HL-60 (cell line): ENCODE data around the gene CLSTN2.

ENCODE experiments used
- DNase-seq, 2 experiments: peaks; one replicate each; pipeline ENCODE4 v3.0.0-alpha.2; 2010 to 2020; ENCODE audit warnings: low read depth in 1 of 2, low spot score in 1 of 2
- H3K27ac ChIP-seq: fragments of 250-450 bp; sonication (Bioruptor Pico); replicated peaks from 2 replicates; pipeline ENCODE4 v1.5.1; 2020; ENCODE audit warnings: mild to moderate bottlenecking, moderate library complexity
- H3K27me3 ChIP-seq: fragments of 250-450 bp; sonication (Bioruptor Pico); 2 replicates; pipeline ENCODE4 v1.5.1; 2021; ENCODE audit warnings: mild to moderate bottlenecking, moderate library complexity; ENCODE audit not compliant: insufficient read depth, poor library complexity, severe bottlenecking
- H3K4me3 ChIP-seq: replicated peaks from 2 replicates; pipeline ENCODE4 v1.5.1; 2011; ENCODE audit warnings: mild to moderate bottlenecking, control low read depth, low read length; ENCODE audit not compliant: insufficient read depth
- GABPA ChIP-seq: IDR thresholded peaks from 2 replicates; pipeline ENCODE4 v1.6.1; 2012; ENCODE audit warnings: low read depth
- POLR2AphosphoS5 ChIP-seq: IDR thresholded peaks from 2 replicates; pipeline ENCODE4 v1.6.1; 2012; ENCODE audit warnings: low read depth
- SPI1 ChIP-seq: IDR thresholded peaks from 2 replicates; pipeline ENCODE4 v1.6.1; 2012; ENCODE audit warnings: low read depth, mild to moderate bottlenecking, borderline replicate concordance
- TF ChIP-seq, protein P1 (sequence below): IDR thresholded peaks from one replicate; pipeline ENCODE4 v1.5.1; 2011; ENCODE audit warnings: low read length, control low read depth, inconsistent platforms; ENCODE audit not compliant: insufficient read depth
- TF ChIP-seq, protein P2 (sequence below): IDR thresholded peaks from 2 replicates; pipeline ENCODE4 v1.6.1; 2012; ENCODE audit warnings: low read depth; ENCODE audit not compliant: insufficient replicate concordance

The CLSTN2 gene

DNA sequence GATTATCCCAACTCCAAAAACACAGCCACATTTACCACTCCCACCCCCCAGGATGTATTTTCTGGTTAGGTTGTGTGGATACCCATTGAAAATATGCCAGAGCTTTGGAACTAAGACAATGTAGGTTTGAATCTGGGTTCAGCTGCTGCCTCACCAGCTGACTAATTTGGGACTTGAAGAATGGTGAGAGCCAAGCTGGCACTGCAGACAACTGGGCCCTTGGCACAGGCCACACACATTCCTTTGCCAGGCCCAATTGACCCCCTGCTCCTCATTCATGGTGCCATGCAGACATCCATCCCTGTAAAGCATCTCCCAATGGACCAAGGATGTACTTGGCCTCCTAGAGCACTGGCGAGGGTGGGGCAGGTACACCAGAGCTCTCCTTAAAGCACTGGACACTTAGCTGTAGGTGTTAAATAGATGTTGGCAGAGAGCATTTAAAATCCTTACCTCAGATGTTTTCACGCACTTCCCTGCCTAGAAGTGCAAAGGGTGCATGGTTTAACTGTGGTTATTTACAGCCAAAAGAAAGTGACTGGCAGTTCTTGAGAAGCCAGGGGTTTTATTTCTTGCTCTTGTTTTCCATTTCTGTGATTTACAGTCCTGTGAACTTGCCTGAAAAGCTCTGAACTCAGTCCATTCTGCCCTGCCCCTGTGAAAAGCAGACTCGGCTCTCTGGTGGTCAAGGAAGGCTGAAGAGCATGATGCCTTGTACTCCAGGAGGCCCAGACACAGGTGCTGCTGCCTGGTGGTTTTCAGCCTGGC, 138.5 kb downstream of the CLSTN2 start:
- H3K27ac ChIP-seq = no peak overlapping the region
- H3K27me3 ChIP-seq = no peaks in the 10 kb centered on the region
- H3K4me3 ChIP-seq = no peak overlapping the region
- TF ChIP-seq SPI1 = no peak
- no peak for DNase-seq

DNA sequence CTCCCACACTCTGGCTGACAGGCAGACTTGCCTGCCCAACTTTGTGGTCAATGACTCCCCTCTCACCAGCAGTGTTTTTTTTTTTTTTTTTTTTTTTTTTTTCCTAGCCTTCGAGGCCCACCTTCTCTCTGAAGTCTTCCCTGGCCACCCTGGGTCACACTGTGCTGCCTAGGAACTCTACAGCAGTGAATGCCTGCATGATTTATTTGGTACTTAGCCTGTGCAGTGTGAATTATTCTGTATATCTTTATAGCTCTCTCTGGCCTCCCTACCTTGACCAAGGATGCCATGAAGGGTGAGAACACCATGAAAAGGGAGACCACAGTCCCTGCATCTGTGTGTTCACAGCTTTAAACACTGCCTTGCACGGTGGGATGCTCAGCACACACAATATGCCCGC, 141.6 kb downstream of the CLSTN2 start:
- no peak overlapping the region for H3K4me3 ChIP-seq
- H3K27me3 ChIP-seq = no peaks in the 10 kb centered on the region
- no peak overlapping the region for H3K27ac ChIP-seq
- no peak for TF ChIP-seq SPI1
- TF ChIP-seq, protein P1, sequence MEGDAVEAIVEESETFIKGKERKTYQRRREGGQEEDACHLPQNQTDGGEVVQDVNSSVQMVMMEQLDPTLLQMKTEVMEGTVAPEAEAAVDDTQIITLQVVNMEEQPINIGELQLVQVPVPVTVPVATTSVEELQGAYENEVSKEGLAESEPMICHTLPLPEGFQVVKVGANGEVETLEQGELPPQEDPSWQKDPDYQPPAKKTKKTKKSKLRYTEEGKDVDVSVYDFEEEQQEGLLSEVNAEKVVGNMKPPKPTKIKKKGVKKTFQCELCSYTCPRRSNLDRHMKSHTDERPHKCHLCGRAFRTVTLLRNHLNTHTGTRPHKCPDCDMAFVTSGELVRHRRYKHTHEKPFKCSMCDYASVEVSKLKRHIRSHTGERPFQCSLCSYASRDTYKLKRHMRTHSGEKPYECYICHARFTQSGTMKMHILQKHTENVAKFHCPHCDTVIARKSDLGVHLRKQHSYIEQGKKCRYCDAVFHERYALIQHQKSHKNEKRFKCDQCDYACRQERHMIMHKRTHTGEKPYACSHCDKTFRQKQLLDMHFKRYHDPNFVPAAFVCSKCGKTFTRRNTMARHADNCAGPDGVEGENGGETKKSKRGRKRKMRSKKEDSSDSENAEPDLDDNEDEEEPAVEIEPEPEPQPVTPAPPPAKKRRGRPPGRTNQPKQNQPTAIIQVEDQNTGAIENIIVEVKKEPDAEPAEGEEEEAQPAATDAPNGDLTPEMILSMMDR = no peak
- TF ChIP-seq, protein P2, sequence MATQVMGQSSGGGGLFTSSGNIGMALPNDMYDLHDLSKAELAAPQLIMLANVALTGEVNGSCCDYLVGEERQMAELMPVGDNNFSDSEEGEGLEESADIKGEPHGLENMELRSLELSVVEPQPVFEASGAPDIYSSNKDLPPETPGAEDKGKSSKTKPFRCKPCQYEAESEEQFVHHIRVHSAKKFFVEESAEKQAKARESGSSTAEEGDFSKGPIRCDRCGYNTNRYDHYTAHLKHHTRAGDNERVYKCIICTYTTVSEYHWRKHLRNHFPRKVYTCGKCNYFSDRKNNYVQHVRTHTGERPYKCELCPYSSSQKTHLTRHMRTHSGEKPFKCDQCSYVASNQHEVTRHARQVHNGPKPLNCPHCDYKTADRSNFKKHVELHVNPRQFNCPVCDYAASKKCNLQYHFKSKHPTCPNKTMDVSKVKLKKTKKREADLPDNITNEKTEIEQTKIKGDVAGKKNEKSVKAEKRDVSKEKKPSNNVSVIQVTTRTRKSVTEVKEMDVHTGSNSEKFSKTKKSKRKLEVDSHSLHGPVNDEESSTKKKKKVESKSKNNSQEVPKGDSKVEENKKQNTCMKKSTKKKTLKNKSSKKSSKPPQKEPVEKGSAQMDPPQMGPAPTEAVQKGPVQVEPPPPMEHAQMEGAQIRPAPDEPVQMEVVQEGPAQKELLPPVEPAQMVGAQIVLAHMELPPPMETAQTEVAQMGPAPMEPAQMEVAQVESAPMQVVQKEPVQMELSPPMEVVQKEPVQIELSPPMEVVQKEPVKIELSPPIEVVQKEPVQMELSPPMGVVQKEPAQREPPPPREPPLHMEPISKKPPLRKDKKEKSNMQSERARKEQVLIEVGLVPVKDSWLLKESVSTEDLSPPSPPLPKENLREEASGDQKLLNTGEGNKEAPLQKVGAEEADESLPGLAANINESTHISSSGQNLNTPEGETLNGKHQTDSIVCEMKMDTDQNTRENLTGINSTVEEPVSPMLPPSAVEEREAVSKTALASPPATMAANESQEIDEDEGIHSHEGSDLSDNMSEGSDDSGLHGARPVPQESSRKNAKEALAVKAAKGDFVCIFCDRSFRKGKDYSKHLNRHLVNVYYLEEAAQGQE = no peak
- no peak for TF ChIP-seq GABPA
- no peak for DNase-seq

DNA sequence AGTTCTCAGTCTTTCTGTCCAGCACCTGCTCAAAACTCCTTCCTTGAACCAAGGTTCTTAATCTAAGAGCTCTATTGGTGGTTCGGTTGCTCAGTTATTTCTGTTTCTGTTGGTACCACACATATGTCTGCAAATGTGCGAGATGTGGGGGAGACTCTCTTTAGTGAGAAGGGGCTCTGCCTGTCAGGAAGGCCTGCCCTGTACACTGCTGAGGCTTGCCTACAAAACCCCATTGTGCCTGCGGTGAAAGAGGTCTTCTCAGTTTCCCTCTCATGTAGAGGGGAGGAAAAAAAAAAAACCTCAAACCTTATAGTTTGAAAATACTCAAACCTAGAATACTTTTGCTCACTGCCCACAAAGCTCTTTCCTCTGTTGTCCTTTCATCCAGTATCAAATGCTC, 142.4 kb downstream of the CLSTN2 start:
- H3K27ac ChIP-seq = no peak overlapping the region
- TF ChIP-seq GABPA (no peak), SPI1 (no peak), POLR2AphosphoS5 (no peak)
- TF ChIP-seq, protein P1 = no peak
- TF ChIP-seq, protein P2 = no peak

DNA sequence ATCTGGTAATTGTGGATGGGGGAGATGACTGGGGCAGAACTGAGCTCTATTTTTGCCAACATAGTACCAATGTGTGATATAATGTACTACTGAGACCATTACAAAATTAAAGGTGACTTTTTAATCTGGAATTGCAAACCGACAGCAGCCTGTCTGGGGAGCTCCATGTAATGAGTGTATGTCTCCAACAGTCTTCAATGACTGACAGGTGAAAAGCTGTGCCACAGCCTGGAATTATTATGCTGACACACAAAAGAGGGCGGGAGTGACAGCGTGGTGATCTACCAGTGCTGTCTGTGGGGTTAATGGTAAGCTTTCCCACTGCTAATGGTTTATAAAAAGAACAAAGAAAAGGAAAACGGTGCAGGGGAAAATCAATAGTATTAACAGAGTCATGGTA, 143.4 kb downstream of the CLSTN2 start:
- Histone ChIP-seq H3K27me3 (no peaks in the 10 kb centered on the region), H3K4me3 (no peak overlapping the region), H3K27ac (no peak overlapping the region)
- DNase-seq = no peak
- TF ChIP-seq, protein P2 = no peak
- no peak for TF ChIP-seq GABPA
- TF ChIP-seq SPI1 = no peak
- no peak for TF ChIP-seq POLR2AphosphoS5

More for the DNA sequence above, 142.4 kb downstream of the CLSTN2 start:
- Histone ChIP-seq H3K4me3 (no peak overlapping the region), H3K27me3 (no peaks in the 10 kb centered on the region)
- no peak for DNase-seq
